Gastroesophageal sphincter (tissue), 3 donors: ENCODE data around the gene MED27.

Experiments
- EP300 ChIP-seq: sonication (generic); formaldehyde crosslinking; IDR thresholded peaks from one replicate; pipeline ENCODE4 v1.6.1; 2017; ENCODE audit warnings: antibody characterized with exemption, mild to moderate bottlenecking
- POLR2A ChIP-seq, 2 donors: fragments of 450-650 bp; IDR thresholded peaks; one replicate each; pipeline ENCODE4 v1.6.1; 2017; ENCODE audit warnings: antibody characterized with exemption in 2 of 2, mild to moderate bottlenecking in 2 of 2, moderate library complexity in 1 of 2
- POLR2AphosphoS5 ChIP-seq: sonication (generic); formaldehyde crosslinking; IDR thresholded peaks from one replicate; pipeline ENCODE4 v1.6.1; 2017; ENCODE audit warnings: antibody characterized with exemption
- TF ChIP-seq, protein P1 (sequence below), 4 experiments: fragments of 200-600 bp in 2 of 4; fragments of 450-650 bp in 2 of 4; sonication (generic) in 1 of 4; IDR thresholded peaks; one replicate each; pipeline ENCODE4 v1.5.1; 2017 to 2019; ENCODE audit warnings: antibody characterized with exemption in 4 of 4, mild to moderate bottlenecking in 2 of 4, moderate library complexity in 2 of 4

DNA sequence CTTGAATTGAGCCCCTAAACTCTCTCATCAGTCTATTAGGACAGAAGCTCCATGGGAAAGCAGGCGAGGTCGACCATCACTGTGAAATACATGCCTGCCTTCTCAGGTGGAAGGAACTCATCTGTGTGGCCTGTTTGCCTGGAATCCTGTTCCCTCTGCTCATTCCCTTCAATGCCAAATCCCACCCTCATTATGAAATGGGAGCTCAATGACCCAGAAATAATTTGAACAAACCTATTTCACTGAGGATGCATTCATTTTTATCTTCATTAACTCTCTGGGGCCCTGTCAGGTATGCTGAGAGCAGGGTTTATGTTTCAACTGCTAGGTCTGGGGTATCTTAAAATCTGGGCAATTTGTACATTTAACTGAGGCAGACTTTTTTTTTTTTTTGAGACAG, 142.2 kb downstream of the MED27 start:
- TF ChIP-seq, protein P1, sequence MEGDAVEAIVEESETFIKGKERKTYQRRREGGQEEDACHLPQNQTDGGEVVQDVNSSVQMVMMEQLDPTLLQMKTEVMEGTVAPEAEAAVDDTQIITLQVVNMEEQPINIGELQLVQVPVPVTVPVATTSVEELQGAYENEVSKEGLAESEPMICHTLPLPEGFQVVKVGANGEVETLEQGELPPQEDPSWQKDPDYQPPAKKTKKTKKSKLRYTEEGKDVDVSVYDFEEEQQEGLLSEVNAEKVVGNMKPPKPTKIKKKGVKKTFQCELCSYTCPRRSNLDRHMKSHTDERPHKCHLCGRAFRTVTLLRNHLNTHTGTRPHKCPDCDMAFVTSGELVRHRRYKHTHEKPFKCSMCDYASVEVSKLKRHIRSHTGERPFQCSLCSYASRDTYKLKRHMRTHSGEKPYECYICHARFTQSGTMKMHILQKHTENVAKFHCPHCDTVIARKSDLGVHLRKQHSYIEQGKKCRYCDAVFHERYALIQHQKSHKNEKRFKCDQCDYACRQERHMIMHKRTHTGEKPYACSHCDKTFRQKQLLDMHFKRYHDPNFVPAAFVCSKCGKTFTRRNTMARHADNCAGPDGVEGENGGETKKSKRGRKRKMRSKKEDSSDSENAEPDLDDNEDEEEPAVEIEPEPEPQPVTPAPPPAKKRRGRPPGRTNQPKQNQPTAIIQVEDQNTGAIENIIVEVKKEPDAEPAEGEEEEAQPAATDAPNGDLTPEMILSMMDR (IDR thresholded peaks at IDR 0.05): no peak
- TF ChIP-seq EP300 (no peak), POLR2A (IDR thresholded peaks at IDR 0.05) (no peak), POLR2AphosphoS5 (no peak)
